Right hindlimb (tissue), 1 donor: Measurements from ENCODE around the gene HNMT.

Experiments used
- DNase-seq: peaks from one replicate; pipeline ENCODE4 v3.0.0-alpha.2; 2018

Gene HNMT

DNA sequence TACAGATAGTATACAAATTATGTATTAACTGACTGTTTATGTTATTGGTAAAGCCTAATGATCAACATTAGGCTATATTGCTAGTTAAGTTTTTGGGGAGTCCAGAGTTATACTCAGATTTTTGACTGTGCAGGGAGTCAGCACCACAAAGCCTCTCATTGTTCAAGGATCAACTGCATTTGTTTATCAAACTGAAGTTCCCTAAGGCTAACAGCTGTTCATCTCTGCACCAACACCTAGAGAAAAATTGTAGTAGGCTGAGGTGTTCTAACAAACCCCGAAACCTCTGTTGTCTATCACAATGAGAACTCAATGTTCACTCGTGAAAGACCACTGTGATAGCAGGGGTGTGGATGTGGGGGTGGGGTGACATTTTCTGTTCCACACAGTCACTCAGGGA, 97.7 kb downstream of the HNMT start:
- DNase-seq = no peak

DNA sequence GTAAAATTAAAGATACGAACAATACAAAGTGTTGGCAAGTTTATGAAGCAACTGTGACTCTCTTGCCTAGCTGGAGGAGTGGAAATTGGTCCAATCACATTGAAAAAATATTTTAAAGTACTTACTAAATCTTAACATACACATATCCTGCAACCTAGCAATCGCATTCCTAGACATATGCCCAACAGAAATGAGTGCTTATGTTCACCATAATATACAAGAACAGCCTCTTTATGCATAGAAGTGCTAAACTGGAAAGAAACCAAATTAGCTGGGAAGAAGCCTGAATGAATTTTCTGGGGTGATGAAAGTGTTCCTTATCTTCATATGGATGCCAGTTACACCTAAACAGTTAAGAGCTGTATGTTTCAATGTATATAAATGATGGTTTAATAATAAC, 98.9 kb downstream of the HNMT start:
- DNase-seq = no peak
